Suprapubic skin (tissue), 4 donors: ENCODE results near the gene OMD. TPM values are rescaled to one million over a fixed set of nuclear protein-coding genes. Genes with fewer than 3 reads are reported as not detected.

Experiments used
- DNase-seq, 2 donors: peaks; one replicate each; pipeline ENCODE4 v3.0.0-alpha.2; 2019; ENCODE audit warnings: low spot score in 2 of 2
- H3K27ac ChIP-seq: fragments of 200-600 bp; sonication (generic); one replicate; pipeline ENCODE4 v1.5.1; 2019
- H3K27me3 ChIP-seq: fragments of 200-600 bp; sonication (generic); one replicate; pipeline ENCODE4 v1.5.1; 2019
- H3K36me3 ChIP-seq: fragments of 200-600 bp; sonication (generic); one replicate; pipeline ENCODE4 v1.5.1; 2019
- H3K4me1 ChIP-seq: fragments of 200-600 bp; sonication (generic); one replicate; pipeline ENCODE4 v1.5.1; 2019
- H3K4me3 ChIP-seq: fragments of 200-600 bp; sonication (generic); one replicate; pipeline ENCODE4 v1.5.1; 2019; ENCODE audit warnings: mild to moderate bottlenecking
- H3K9me3 ChIP-seq: fragments of 200-600 bp; sonication (generic); one replicate; pipeline ENCODE4 v1.5.1; 2019
- CTCF ChIP-seq, 2 donors: fragments of 200-600 bp in 1 of 2; fragments of 450-650 bp in 1 of 2; sonication (generic) in 1 of 2; IDR thresholded peaks; one replicate each; pipeline ENCODE4 v1.5.1; 2016 to 2019; ENCODE audit warnings: antibody characterized with exemption in 2 of 2, mild to moderate bottlenecking in 1 of 2, moderate library complexity in 1 of 2
- EP300 ChIP-seq: sonication (generic); formaldehyde crosslinking; IDR thresholded peaks from one replicate; pipeline ENCODE4 v1.6.1; 2017; ENCODE audit warnings: antibody characterized with exemption
- POLR2A ChIP-seq, 2 donors: fragments of 450-650 bp; IDR thresholded peaks; one replicate each; pipeline ENCODE4 v1.6.1; 2017; ENCODE audit warnings: antibody characterized with exemption in 2 of 2, mild to moderate bottlenecking in 2 of 2, moderate library complexity in 2 of 2
- POLR2AphosphoS5 ChIP-seq, 3 donors: sonication (generic); formaldehyde crosslinking; IDR thresholded peaks; one replicate each; pipeline ENCODE4 v1.6.1; 2017; ENCODE audit warnings: antibody characterized with exemption in 3 of 3
- WGBS: methylation state at CpG from one replicate; pipeline ENCODE4 v1.1.5; 2018; 5-methylcytosine and 5-hydroxymethylcytosine counted together
- total RNA-seq, 4 donors: library from RNA; depleted of rRNA; stranded (reverse); fragments of >200 nt; gene quantifications; one replicate each; pipeline ENCODE4 v1.1.0, GENCODE V29; 2016

The OMD gene
- total RNA-seq, 4 donors from 2014 or later, result 2.5 to 5.2 (median 2.7) TPM

- Histone ChIP-seq H3K9me3 (no peaks in the 10 kb centered on the region), H3K27me3 (no peaks in the 10 kb centered on the region), H3K27ac (peak overlapping the region; percentile 16), H3K4me3 (no peak overlapping the region), H3K36me3 (no peaks in the 10 kb centered on the region), H3K4me1 (peaks cover 17% of the 10 kb centered on the region)
- no peak for DNase-seq
- WGBS, result 34% methylated on average over 3 of the region's 3 CpGs
- no peak for TF ChIP-seq EP300
- no peak for TF ChIP-seq POLR2A (IDR thresholded peaks at IDR 0.05)
- no peak for TF ChIP-seq POLR2AphosphoS5 (IDR thresholded peaks at IDR 0.05)
- TF ChIP-seq CTCF (IDR thresholded peaks at IDR 0.05), result no peak
Observed at GRCh38 chr9:92406477-92406876, 17.8 kb downstream of the OMD start.

- WGBS, result 64% methylated on average over 4 of the region's 4 CpGs
- H3K27me3 ChIP-seq, result no peaks in the 10 kb centered on the region
- no peak for DNase-seq
- TF ChIP-seq EP300, result no peak
- TF ChIP-seq POLR2A (IDR thresholded peaks at IDR 0.05), result no peak
- no peak for TF ChIP-seq POLR2AphosphoS5 (IDR thresholded peaks at IDR 0.05)
- no peak for TF ChIP-seq CTCF (IDR thresholded peaks at IDR 0.05)
- no peaks in the 10 kb centered on the region for H3K36me3 ChIP-seq
- H3K4me3 ChIP-seq, result no peak overlapping the region
- H3K9me3 ChIP-seq, result no peaks in the 10 kb centered on the region
- no peak overlapping the region for H3K27ac ChIP-seq
- peaks cover 17% of the 10 kb centered on the region for H3K4me1 ChIP-seq
Observed at GRCh38 chr9:92405818-92406217, 18.5 kb downstream of the OMD start.

- H3K4me3 ChIP-seq, result no peak within 1 kb of the TSS
- 67% methylated on average over 5 of the region's 5 CpGs for WGBS
- no peaks in the 10 kb centered on the region for H3K36me3 ChIP-seq
- no peak for TF ChIP-seq EP300
- no peak for TF ChIP-seq POLR2AphosphoS5 (IDR thresholded peaks at IDR 0.05)
- TF ChIP-seq POLR2A (IDR thresholded peaks at IDR 0.05), result no peak
- no peak for TF ChIP-seq CTCF (IDR thresholded peaks at IDR 0.05)
- H3K27me3 ChIP-seq, result no peaks in the 10 kb centered on the region
- peaks cover 17% of the 10 kb centered on the region for H3K4me1 ChIP-seq
- H3K27ac ChIP-seq, result no peak within 1 kb of the TSS
- H3K9me3 ChIP-seq, result no peaks in the 10 kb centered on the region
- DNase-seq, result no peak
Observed at GRCh38 chr9:92404042-92404836, 20.0 kb downstream of the OMD start, which contains the start of gene OGN. Gene OGN (minus strand): TSS chr9:92404578. CDS start chr9:92403407, 1,171 bp downstream.

- H3K4me1 ChIP-seq, result peaks cover 17% of the 10 kb centered on the region
- H3K4me3 ChIP-seq, result no peak overlapping the region
- H3K36me3 ChIP-seq, result no peaks in the 10 kb centered on the region
- H3K27me3 ChIP-seq, result no peaks in the 10 kb centered on the region
- 55% methylated on average over 5 of the region's 5 CpGs for WGBS
- no peaks in the 10 kb centered on the region for H3K9me3 ChIP-seq
- TF ChIP-seq POLR2A (IDR thresholded peaks at IDR 0.05), result no peak
- no peak for TF ChIP-seq POLR2AphosphoS5 (IDR thresholded peaks at IDR 0.05)
- TF ChIP-seq EP300, result no peak
- TF ChIP-seq CTCF (IDR thresholded peaks at IDR 0.05), result no peak
- no peak for DNase-seq
- no peak overlapping the region for H3K27ac ChIP-seq
Observed at GRCh38 chr9:92402826-92403745, 21.2 kb downstream of the OMD start.

GRCh38 chr9:92402360-92402759 lies 21.9 kb downstream of the OMD start:
- Histone ChIP-seq H3K27ac (no peak overlapping the region), H3K36me3 (no peaks in the 10 kb centered on the region), H3K9me3 (no peaks in the 10 kb centered on the region), H3K27me3 (no peaks in the 10 kb centered on the region), H3K4me3 (no peak overlapping the region), H3K4me1 (peaks cover 17% of the 10 kb centered on the region)
- 76% methylated on average over 1 of the region's 1 CpG for WGBS
- no peak for DNase-seq
- no peak for TF ChIP-seq POLR2AphosphoS5 (IDR thresholded peaks at IDR 0.05)
- TF ChIP-seq POLR2A (IDR thresholded peaks at IDR 0.05), result no peak
- no peak for TF ChIP-seq CTCF (IDR thresholded peaks at IDR 0.05)
- no peak for TF ChIP-seq EP300
